Large intestine (tissue), 3 donors: Measurements from ENCODE around the gene BBS5. TPM values are rescaled to one million over a fixed set of nuclear protein-coding genes. Genes with fewer than 3 reads are reported as not detected.

ENCODE experiments used
- DNase-seq, 2 donors: peaks; one replicate each; pipeline versions ENCODE4 v3.0.0 to v3.0.0-alpha.2; 2013
- H3K27ac ChIP-seq: one replicate; pipeline ENCODE4 v1.5.1; 2013; ENCODE audit warnings: low read length
- H3K27me3 ChIP-seq: 2 replicates; pipeline ENCODE4 v1.6.1; 2013; ENCODE audit warnings: low read length; ENCODE audit not compliant: control insufficient read depth, insufficient read depth
- H3K36me3 ChIP-seq: 2 replicates; pipeline ENCODE4 v1.6.1; 2013; ENCODE audit warnings: low read length; ENCODE audit not compliant: control insufficient read depth, insufficient read depth
- H3K4me1 ChIP-seq: one replicate; pipeline ENCODE4 v1.6.1; 2013; ENCODE audit warnings: low read length; ENCODE audit not compliant: control insufficient read depth, insufficient read depth
- H3K4me3 ChIP-seq: one replicate; pipeline ENCODE4 v1.5.1; 2013; ENCODE audit warnings: low read length
- H3K9me3 ChIP-seq: one replicate; pipeline ENCODE4 v1.6.1; 2013; ENCODE audit warnings: mild to moderate bottlenecking, low read depth, low read length, moderate library complexity; ENCODE audit not compliant: control insufficient read depth
- WGBS: methylation state at CpG from one replicate; pipeline ENCODE4 v1.1.5; 2013; ENCODE audit warnings: low lambda C conversion rate; ENCODE audit not compliant: insufficient coverage; 5-methylcytosine and 5-hydroxymethylcytosine counted together
- polyA plus RNA-seq: library from polyadenylated mRNA; unstranded; fragments of 120-200 nt; gene quantifications from one replicate; pipeline ENCODE4 v1.2.1, GENCODE V29; 2013

BBS5 gene
- polyA plus RNA-seq, 1 donor: 5.8 TPM

- no peak overlapping the region for H3K27ac ChIP-seq
- no peaks in the 10 kb centered on the region for H3K9me3 ChIP-seq
- no peaks in the 10 kb centered on the region for H3K4me1 ChIP-seq
- WGBS: 0% methylated on average over 1 of the region's 1 CpG
- H3K4me3 ChIP-seq: no peak overlapping the region
- peaks cover 2% of the 10 kb centered on the region for H3K27me3 ChIP-seq
- H3K36me3 ChIP-seq: no peaks in the 10 kb centered on the region
- DNase-seq: peak in 1 of 2 donors; percentile 69
Observed at GRCh38 chr2:169461143-169461542, 18.2 kb upstream of the BBS5 start.

GRCh38 chr2:169462896-169463695 is 16.2 kb upstream of the BBS5 start:
- no peak overlapping the region for H3K4me3 ChIP-seq
- H3K27ac ChIP-seq: no peak overlapping the region
- no peaks in the 10 kb centered on the region for H3K9me3 ChIP-seq
- no peaks in the 10 kb centered on the region for H3K36me3 ChIP-seq
- DNase-seq: no peak
- H3K27me3 ChIP-seq: peaks cover 2% of the 10 kb centered on the region
- WGBS: 60% methylated on average over 1 of the region's 4 CpGs
- H3K4me1 ChIP-seq: no peaks in the 10 kb centered on the region

GRCh38 chr2:169464466-169464865 is 14.8 kb upstream of the BBS5 start:
- H3K36me3 ChIP-seq: no peaks in the 10 kb centered on the region
- no CpG with 5 or more reads among the region's 1 CpG for WGBS
- H3K4me3 ChIP-seq: no peak overlapping the region
- no peak overlapping the region for H3K27ac ChIP-seq
- H3K27me3 ChIP-seq: peaks cover 2% of the 10 kb centered on the region
- no peaks in the 10 kb centered on the region for H3K9me3 ChIP-seq
- DNase-seq: no peak
- no peaks in the 10 kb centered on the region for H3K4me1 ChIP-seq

GRCh38 chr2:169464882-169465281 is 14.4 kb upstream of the BBS5 start:
- Histone ChIP-seq H3K27ac (no peak overlapping the region), H3K4me3 (no peak overlapping the region), H3K36me3 (no peaks in the 10 kb centered on the region), H3K9me3 (no peaks in the 10 kb centered on the region), H3K27me3 (peaks cover 2% of the 10 kb centered on the region), H3K4me1 (no peaks in the 10 kb centered on the region)
- no CpG with 5 or more reads among the region's 2 CpGs for WGBS
- DNase-seq: no peak

GRCh38 chr2:169468841-169469240 is 10.5 kb upstream of the BBS5 start:
- no CpG with 5 or more reads among the region's 1 CpG for WGBS
- H3K27ac ChIP-seq: no peak overlapping the region
- no peak for DNase-seq
- no peak overlapping the region for H3K4me3 ChIP-seq
- H3K36me3 ChIP-seq: no peaks in the 10 kb centered on the region
- H3K4me1 ChIP-seq: no peaks in the 10 kb centered on the region
- H3K9me3 ChIP-seq: no peaks in the 10 kb centered on the region
- H3K27me3 ChIP-seq: no peaks in the 10 kb centered on the region

- H3K36me3 ChIP-seq: no peaks in the 10 kb centered on the region
- H3K27ac ChIP-seq: no peak overlapping the region
- no peak overlapping the region for H3K4me3 ChIP-seq
- H3K4me1 ChIP-seq: no peaks in the 10 kb centered on the region
- no CpG with 5 or more reads among the region's 3 CpGs for WGBS
- no peaks in the 10 kb centered on the region for H3K27me3 ChIP-seq
- DNase-seq: no peak
- H3K9me3 ChIP-seq: no peaks in the 10 kb centered on the region
Observed at GRCh38 chr2:169469952-169470572, 9.2 kb upstream of the BBS5 start.

GRCh38 chr2:169472249-169472648 is 7.0 kb upstream of the BBS5 start:
- WGBS: 100% methylated on average over 1 of the region's 1 CpG
- H3K4me1 ChIP-seq: no peaks in the 10 kb centered on the region
- no peaks in the 10 kb centered on the region for H3K36me3 ChIP-seq
- no peaks in the 10 kb centered on the region for H3K27me3 ChIP-seq
- no peaks in the 10 kb centered on the region for H3K9me3 ChIP-seq
- no peak for DNase-seq
- no peak overlapping the region for H3K27ac ChIP-seq
- H3K4me3 ChIP-seq: no peak overlapping the region

GRCh38 chr2:169476459-169476858 is 2.8 kb upstream of the BBS5 start:
- no peaks in the 10 kb centered on the region for H3K36me3 ChIP-seq
- H3K9me3 ChIP-seq: no peaks in the 10 kb centered on the region
- 100% methylated on average over 1 of the region's 3 CpGs for WGBS
- H3K27ac ChIP-seq: no peak overlapping the region
- H3K4me1 ChIP-seq: no peaks in the 10 kb centered on the region
- no peak overlapping the region for H3K4me3 ChIP-seq
- no peaks in the 10 kb centered on the region for H3K27me3 ChIP-seq
- no peak for DNase-seq

- DNase-seq: no peak
- Histone ChIP-seq H3K9me3 (no peaks in the 10 kb centered on the region), H3K4me1 (no peaks in the 10 kb centered on the region), H3K36me3 (peaks cover 6% of the 10 kb centered on the region), H3K27ac (no peak overlapping the region), H3K27me3 (no peaks in the 10 kb centered on the region), H3K4me3 (no peak overlapping the region)
- no CpG with 5 or more reads among the region's 3 CpGs for WGBS
Observed at GRCh38 chr2:169478339-169478738, 955 bp upstream of the BBS5 start.

- Histone ChIP-seq H3K27me3 (no peaks in the 10 kb centered on the region), H3K36me3 (peaks cover 6% of the 10 kb centered on the region), H3K27ac (peak overlapping the region; percentile 39), H3K9me3 (no peaks in the 10 kb centered on the region), H3K4me1 (no peaks in the 10 kb centered on the region), H3K4me3 (peak overlapping the region; percentile 63)
- DNase-seq: no peak
- WGBS: no CpG with 5 or more reads among the region's 14 CpGs
Observed at GRCh38 chr2:169478745-169479256, 493 bp upstream of the BBS5 start.
